GM19467 (cell line): ENCODE results near the gene SRPK1.

Source experiments
- ATAC-seq: cut with Tn5 transposase; IDR thresholded peaks from one replicate; pipeline ENCODE4 v1.9.1; 2021; ENCODE audit warnings: mild to moderate bottlenecking, moderate library complexity; ENCODE audit not compliant: unreplicated experiment

SRPK1 gene

DNA sequence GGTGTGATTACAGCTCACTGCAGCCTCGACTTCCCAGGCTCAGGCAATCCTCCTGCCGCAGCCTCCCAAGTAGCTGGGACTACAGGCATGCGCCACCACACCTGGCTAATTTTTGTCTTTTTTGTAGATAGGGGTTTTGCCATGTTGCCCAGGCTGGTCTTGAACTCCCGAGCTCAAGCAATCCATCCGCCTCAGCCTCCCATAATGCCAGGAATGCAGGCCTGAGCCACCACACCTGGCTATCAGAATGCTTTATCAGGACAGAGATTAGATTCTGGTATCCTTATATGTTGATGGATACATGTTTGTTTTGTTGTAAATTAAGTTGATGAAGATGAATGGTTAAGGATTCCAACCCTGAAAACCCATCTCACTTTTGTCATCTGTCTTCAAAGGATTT is 91.6 kb downstream of the SRPK1 start:
- no peak for ATAC-seq

DNA sequence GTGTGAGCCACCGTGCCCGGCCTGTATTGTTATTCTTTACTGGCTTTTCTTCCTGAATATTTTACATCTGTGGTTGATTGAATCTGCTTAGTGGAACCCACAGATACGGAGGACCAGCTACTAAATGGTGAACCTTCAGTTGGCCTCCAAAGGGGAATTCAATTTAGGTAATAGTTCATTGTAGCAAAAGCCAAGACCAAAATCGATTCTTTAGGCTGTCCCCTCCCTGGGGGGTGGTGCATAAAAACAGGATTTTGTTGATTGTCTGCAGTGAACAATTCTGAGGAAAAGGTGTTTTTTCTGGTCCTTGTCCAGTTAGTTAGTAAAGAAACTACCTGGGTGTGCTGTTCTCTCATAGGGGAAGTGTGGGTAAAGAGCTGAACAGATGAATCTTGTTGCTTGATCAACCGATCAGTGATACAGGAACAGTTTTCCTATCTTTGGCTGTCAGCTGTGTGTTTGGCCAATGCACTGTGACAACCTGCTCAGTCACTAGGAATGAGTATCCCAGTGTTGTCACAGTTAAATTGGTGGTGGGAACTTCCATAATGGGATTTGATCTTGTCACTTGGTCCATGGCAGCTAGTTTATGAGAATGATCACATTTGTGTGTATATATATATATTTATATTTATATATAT is 96.2 kb downstream of the SRPK1 start:
- no peak for ATAC-seq

- ATAC-seq, result no peak
Observed at GRCh38 chr6:35823601-35824000, 97.3 kb downstream of the SRPK1 start.

GRCh38 chr6:35817515-35817914 is 103.4 kb downstream of the SRPK1 start:
- no peak for ATAC-seq

DNA sequence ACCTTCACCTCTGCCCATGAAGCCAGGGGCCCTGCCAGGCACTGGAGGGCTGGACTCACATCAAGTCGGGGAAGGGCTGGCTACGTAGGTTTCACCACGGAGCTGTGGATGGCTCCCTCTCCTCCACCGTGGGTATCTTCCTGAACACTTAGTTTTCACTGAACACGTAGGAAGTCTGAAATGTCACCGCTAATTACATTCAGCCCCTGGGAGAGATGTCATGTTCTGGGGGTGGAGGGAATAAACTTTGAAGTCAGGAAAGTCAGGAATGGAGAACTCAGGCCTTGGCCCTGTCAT is 109.3 kb downstream of the SRPK1 start:
- ATAC-seq, result no peak

DNA sequence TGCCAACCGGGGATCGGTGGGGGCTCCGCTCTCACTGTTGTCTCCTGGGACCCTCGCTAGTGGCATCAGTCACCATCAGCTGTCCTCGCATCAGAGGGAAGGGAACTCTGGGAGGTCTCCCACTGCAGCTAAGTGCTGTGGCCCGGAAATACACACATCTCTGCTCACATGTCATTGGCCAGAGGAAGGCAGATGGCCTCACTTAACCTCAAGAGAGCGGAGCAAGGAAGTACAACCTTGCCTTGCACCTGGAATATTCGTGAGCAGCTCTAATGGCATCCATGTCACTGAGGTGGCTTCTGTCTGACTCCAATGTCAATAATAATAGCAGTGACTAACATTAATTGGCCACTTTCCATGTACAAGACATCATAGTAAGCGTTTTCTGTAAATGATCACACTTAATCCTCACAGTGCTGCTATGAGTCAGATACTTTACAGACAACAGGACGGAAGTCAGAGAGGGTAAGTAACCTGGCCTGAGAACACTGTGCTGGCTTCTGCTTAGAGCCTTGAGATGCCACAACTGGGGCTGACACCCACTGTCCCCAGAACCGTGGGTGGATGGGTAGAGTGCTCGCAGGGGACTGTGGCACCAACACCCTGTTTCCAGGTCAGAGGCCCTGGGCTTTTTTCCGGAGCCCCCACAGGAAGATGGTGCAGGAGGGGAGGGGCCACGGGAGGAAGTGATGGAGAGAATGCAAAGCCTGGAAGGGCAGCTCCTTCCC is 109.8 kb downstream of the SRPK1 start:
- ATAC-seq, result no peak

- ATAC-seq, result no peak
Observed at GRCh38 chr6:35809809-35810208, 111.1 kb downstream of the SRPK1 start.

DNA sequence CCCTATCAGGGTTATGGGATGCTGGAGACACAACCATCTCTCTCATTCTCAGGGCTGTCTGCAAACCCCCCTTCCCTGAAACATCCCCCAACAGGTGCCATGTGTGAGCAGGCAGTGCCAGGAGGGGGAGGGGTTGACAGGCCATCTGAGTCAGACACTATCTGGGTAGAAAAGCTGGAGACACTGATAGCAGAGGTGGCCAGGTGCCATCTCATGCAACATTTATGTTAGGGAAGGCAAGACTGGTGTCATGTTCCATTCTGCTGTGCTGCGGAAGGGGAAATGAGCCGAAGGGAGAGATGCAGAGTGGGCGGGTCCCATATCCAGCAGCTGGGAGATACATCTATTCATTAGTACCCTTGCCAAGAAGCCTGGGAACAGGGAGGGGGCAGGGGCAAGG is 112.2 kb downstream of the SRPK1 start:
- no peak for ATAC-seq

DNA sequence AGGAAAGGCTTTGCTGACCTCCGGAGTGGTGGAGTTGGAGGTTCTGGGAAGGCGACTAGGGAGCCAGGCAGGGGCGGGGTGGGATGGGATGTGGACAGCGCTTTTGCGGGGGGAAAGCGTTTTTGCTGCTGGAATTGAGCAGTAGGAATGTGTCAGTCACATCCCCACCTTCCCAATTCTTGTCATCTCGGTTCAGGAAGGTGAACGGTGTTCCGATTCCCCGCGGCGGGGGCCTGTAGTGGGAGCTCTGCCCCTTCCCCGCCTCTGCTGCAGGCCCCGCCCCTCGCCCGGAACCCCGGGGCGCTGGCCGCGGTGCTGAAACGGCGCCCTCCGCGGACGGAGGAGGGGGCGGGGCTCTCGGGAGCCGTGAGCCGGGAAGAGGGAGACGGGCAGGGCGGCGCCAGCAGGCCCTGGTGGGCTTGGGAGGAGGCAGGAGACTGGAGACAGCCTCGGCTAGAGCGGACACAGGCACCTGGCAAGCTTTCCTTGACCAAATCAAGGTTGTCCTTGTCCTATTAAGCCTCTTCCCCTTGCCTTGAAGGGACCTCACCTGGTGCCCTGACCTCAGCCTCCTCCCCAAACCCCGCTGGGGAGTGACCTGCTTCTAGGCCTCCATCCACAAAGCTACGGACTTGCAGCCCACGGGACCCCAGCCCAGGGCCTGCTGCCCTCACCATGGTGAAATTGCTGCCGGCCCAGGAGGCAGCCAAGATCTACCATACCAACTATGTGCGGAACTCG is 115.7 kb downstream of the SRPK1 start, which contains the start of gene LHFPL5:
Gene LHFPL5 (plus strand): TSS at position 357 of the 741 bp plus-strand sequence. CDS start 319 bp downstream, at position 676.
- ATAC-seq, result no peak

- no peak for ATAC-seq
Observed at GRCh38 chr6:35801148-35801547, 119.8 kb downstream of the SRPK1 start.

GRCh38 chr6:35798706-35799105 is 122.2 kb downstream of the SRPK1 start:
- no peak for ATAC-seq

DNA sequence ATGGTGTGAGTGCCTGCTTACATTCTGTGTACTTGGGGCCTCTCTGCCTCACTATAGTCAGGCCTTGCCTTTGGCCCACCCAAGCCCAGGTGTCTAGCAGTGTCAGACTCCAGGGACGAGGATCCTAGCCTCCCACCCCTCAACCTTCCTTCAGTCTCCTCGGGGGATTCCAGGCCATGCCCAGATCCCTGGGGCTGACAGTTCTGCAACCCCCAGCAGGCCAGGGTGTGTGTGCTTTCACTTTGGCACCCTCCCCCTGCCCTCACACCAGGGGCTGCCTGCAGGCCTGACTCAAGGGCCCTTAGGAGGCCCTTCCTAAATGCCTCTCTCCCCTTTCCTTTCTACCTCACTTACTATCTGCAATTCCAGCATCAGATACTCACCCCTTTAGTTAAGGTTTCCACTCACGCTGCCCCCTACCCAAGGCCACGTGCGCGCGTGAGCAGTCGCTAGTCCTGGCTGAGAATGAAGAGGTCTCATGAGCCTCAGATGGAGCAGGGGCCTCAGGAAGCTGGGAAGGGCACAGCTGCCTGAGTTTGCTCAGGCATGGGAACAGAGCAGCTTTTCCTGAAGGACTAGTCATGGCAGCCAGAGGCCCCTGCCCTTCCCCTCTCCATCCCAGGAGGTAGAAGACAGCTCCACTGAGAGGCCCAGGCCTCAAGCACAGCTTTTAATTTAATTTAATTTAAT is 122.9 kb downstream of the SRPK1 start:
- ATAC-seq, result no peak

DNA sequence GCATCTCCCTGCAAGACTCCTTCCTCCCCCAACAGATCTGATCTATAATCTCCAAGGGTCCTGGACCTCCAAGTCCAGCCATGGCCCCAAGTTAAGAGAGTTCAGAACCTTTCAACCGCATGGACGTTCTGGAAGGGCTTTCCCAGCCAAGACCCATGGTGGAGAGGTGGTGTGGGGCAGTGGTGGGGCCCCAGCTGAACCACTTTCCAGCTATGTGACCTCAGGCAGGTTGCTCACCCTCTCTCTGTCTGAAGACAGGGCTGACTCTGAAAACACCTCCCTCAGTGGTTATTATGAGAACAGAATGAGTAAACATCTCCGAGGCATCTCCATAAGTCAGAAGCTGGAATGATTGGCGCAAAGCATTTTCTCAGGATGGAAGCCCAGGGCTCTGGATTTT is 124.7 kb downstream of the SRPK1 start:
- ATAC-seq, result no peak

DNA sequence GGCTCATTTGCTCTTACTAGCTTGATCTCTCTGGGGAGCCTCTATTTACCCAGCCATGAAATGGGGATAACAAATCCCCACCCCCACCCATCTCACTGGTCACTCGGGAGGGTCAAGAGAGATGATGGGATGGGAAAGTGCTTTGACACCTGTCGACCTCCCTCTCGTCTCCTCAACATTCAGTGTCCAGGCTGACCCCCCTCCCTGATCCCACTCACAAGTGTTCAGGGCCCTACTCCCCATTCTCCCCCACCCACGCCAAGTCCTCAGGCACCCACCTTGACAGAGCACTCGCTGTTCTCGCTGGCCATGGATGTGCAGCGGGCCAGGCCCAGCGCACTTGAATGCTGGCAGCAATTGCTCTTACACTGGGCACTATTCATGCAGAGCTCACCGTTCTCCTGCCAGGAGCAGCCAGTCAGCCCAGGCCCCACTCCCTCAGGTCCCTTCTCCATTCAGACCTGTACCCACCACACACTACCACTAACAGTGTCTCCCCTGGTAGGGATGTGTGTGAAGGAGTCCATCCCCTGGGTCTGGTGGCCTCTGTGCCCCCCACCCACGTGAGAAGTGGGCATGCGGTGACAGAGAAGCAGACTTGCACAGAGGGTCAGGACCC is 125.3 kb downstream of the SRPK1 start:
- no peak for ATAC-seq

DNA sequence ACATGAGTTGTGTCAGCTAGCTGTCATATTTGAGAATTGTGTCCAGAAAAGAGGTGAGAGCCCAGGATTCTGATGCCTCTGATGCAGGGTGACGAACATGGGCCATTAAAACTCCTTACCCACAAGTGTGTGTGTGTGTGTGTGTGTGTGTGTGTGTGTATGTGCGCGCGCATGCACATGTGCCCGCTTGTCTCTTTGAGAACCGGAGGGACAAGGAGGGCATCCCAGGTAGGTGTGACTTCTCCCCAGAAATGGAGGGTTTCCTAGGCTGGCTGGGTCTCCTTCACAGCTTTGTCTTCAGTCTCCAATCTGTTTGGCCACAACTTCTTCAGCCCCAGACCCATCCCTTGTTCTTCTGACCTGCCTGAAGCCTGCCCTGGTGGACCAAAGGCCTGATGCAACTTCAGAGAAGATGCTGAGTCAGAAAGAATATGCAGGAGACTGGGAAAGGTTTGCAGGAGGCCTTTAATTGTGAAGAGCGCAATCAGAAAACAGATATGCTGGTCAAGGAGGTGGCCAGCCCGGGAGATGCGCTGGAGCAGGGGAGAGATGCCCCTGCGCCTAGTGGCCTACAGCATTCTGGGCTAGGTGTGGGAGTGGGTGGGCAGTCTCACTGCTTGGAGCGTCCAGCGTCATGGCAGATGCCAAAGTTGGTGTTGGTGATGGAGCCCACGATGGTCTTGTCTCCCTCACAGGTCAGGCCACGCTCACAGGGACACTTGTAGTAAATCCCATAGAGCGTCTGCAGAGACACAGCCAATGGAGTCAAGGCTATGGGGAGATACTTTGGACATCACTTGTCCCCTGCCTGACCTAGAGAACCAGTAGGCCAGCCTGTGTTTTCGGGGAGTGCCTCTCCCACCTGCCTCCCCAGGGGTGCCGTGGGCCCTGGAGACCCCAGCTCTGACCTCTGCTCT is 126.1 kb downstream of the SRPK1 start:
- ATAC-seq, result no peak

DNA sequence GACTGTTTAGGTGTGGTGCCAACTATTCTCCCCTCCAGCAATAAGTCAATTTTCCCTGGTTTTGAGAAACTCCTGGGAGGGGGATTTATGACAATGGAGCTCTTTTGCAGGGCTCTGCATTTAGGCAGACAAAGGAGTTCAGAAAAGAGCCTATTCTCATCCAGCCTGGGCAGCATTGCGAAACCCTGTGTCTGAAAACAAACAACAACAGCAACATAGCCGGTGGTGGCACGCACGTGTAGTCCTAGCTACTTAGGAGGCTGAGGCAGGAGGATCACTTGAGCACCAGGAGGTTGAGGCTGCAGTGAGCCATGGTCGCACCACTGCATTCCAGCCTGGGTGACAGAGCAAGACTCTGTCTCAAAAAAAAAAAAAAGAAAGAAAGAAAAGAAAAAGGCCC is 130.2 kb downstream of the SRPK1 start:
- no peak for ATAC-seq

GRCh38 chr6:35788423-35788982 is 132.4 kb downstream of the SRPK1 start:
- ATAC-seq, result no peak

- no peak for ATAC-seq
Observed at GRCh38 chr6:35787266-35788218, 133.4 kb downstream of the SRPK1 start.

GRCh38 chr6:35786810-35787209 is 134.1 kb downstream of the SRPK1 start:
- no peak for ATAC-seq
